Left renal cortex interstitium (tissue), 4 donors: ENCODE data around the gene SLC39A11. TPM values are rescaled to one million over a fixed set of nuclear protein-coding genes. Genes with fewer than 3 reads are reported as not detected.
"Not testable (repeated sequence)": the region's sequence is repeated elsewhere in the genome, so short reads cannot be mapped to it uniquely, and the experiment has no call there.

Experiments used
- DNase-seq, 4 donors: peaks; one replicate each; pipeline ENCODE4 v3.0.0-alpha.2; 2013; ENCODE audit warnings: low read depth in 4 of 4, low spot score in 2 of 4, missing footprints in 1 of 4
- polyA plus RNA-seq, 4 donors: library from polyadenylated mRNA; unstranded; fragments of 120-200 nt; gene quantifications; one replicate each; pipeline ENCODE4 v1.2.1, GENCODE V29; 2013; ENCODE audit not compliant: insufficient read length in 4 of 4

Gene SLC39A11
- polyA plus RNA-seq, 4 donors: 23.6 to 28.4 (median 26.0) TPM

DNA sequence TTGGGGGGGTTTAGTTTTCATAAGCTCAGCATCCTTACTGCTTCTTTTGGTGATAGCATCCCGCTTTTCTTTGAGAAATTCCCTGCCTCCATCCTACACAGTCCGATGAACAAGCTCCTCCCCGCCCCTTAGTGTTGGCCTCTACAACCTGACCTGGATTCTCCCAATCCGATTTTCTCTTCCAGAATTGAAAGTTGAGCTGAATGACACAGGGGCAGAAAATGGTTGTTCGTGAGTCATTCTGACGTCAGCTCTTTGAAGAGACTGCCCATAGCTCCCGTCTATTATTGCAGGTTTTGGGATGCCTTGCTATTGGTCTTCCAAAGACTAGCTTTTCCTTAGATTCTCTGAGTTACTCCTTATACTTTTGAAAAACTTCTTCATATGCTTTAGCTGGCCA is 279.7 kb downstream of the SLC39A11 start:
- DNase-seq: no peak

DNA sequence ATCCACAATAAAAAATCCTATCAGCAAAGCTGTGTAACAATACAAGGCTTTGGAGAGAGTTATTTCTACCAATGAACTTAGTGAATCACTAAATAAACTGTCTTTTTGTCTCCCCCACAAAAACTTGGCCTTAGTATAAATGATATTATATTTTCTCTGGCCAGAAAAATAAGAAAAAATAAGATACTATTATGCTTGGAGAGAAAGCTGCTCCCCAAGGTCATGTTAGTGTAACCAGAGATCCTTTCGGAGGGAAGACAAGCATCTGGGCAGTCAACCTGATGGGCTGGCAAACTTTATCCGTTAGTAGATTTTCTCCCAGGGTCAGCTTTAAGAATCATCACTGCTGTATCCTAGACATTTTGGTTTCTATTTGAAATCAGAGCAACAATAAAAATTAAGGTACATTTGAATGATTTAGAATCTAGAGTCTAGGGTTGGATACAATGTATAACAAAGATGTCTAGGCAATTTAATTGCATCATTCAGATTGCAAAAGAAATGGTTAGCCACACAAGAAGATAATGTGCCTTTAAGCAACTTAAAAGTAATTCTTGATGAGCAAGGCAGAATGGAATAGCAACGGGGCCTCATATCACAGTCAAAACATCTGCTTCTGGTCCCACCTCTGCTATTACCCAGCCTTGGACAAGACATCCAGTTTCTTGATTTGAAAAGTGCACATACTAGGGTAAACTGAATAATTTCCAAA is 280.4 kb downstream of the SLC39A11 start:
- no peak for DNase-seq

DNA sequence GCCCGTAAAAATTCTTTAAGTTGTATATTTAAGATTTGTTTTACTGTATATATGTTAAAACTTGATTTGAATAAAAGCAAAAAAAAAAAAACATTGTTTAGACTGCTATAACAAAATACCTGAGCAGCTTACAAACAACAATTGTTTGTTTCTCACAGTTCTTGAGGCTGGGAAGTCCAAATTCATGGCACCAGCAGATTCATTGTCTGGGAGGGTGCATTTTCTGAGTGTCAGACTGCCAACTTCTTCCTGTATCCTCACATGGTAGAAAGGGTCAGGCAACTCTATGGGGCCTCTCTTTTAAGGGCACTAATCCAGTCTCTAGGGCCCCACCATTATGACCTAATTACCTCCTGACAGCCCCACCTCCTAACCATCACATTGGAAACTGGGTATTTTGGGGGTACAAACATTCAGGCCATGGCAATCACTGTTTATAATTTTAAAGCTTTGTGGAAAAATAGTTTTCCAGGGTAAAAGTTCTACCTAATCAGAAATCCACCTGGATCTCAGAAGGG is 281.4 kb downstream of the SLC39A11 start:
- DNase-seq: no peak

DNA sequence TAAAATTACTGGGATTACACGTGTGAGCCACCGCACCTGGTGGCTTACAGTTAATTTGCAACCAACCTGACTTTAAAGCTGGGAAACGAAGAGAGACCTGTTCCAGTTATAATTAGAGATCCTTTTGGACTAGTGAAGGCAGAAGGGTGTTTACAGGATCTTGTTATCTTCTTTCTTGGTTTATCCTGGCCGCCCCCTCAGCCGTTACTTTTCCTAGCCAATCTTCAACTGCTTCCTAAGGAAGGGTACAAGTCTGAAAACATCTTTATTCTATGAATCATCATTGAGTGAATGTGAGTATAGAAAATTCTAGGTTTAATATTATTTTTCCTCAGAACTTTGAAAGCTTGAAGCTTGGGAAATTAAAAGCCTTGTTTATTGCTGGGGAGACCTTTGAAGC is 286.5 kb downstream of the SLC39A11 start:
- no peak for DNase-seq

DNA sequence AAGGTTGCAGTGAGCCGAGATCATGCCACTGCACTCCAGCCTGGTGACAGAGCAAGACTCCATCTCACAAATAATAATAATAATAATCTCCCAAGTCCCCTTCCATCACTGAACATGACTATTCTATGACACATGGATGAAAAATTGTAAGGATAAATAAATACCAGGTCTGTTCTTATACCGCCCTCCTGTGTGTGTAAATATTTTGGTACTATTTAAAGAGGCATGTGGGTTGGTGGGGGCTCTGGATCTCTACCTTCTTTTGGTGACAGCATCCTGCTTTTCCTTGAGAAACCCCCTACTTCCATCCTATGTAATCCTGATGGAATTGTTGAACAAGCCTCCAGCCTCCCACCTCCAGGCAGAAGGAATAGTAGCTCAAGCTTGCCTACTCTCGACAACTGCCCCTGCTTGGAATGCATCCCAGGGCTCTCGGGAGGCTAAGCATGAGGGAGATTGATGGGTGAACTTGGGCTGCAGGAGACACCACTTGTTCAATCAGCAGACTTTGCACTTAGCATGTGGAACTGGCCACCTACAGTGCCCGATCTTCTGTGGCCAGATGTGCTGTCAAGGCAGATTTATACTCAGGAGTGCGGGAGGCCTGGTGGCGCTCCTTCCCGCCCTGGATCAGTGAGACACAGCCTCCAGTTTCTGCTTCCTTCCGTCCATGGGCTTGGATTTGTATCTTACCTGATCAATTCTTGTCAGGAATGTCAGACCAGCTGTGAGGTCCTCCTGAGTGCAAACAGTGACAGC is 287.4 kb downstream of the SLC39A11 start:
- no peak for DNase-seq

DNA sequence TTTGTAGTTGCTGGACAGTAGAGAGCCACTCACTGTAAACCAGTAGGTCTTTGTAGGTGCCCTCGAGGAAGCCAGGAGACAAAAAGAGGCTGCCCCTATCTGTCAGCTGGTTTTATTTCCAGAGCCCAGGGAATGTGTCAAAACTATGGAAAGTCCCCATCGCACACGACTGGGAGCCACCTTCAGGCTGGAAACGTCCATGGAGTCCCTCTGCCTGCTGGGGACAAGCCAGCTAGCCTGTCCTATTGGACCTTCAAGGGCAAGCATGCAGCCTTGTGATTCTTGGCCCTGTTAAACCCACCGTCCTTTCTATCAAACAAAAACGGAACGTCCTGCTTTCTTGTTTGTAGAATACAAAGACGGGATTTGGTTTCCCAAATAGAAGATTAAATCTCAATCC is 289.8 kb downstream of the SLC39A11 start:
- DNase-seq: no peak

DNA sequence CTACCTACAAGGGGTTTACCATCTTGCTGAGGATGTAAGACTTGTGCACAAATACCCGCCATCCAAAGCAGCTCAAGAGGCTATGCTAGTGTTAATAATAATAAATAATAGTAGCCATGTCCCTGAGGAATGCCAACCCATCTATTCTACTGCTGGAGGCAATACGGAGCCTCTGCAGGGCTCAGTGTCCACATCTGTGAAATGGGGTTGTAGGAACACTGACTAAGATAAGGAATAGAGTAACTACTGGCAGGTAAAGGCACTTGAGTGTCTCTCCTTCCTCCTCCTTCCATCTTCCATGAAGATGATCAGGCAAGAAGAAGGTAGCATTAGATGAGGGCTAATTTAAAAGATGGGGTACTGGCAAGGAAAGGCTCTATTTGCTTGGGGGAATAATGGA is 295.3 kb downstream of the SLC39A11 start:
- DNase-seq: no peak

DNA sequence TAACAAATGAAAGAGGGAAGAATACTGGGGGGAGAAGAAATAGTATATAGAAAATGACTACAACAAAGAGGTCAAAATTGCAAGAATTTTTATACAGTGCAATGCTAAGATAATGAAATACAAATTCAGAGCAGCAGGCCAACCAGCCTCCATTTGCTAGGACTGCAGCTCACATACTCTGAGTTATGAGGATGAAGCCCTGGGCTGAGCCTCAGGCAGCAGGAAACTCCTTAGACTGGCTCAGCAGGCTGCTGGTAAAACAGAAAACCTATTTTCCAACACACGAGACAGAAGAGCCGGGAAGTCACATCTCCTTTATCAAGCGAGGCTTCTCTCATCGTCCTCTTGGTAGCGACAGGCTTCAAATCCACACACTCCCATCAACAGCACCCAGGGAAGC is 296.5 kb downstream of the SLC39A11 start:
- no peak for DNase-seq

DNA sequence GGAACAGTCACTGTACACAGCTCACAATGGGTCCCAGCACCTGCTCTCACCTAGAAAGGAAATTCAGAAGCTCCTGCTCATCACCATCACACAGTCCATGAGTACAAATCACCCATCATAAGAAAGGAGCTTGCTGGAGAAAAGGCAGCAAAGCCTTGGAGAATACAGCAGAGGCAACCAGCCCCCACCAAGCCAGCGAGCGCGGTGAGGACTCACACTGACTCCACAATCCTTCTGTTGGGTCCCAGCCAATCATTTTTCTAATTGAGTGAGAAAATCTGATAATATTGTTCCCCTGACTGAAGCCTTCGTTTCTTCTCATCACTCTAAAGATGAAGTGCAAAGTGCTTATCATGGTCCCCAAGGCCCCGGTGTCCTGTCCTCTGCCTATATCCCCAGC is 298.3 kb downstream of the SLC39A11 start:
- no peak for DNase-seq

DNA sequence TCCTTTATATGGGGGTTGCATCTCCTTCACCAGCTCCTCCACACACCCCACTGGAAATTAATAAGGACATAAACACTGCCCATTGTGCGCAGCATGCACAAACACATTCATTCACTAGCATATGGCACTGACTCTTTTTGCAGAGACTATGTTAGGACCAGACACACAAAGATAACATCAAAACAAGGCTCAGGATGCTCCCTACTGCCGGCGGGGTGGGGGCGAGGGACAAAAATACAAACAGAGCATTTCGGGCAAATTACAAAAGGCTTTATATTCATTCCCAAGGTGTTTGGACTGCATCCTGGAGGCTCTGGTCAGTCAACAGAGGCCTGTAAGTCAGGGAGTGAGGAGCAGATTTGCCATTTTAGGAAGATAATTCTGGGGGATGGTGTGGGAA is 299.7 kb downstream of the SLC39A11 start:
- no peak for DNase-seq

DNA sequence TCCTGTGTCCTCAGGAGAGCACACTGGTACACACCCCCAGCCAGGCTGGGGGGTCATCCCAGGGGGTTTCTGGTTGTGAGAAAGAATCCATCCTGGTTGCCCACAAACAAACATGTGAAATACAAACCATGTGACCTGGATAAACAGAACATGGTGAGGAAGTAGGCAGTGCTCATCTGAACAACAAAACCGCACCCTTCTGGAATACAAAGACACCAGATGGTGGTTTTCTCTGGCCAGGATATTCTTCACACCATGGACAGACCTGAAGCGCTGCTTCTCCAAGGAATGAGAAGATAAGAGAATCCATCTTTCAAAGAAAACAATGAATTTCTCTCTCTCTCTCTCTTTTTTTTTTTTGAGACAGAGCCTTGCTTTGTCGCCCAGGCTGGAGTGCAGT is 302.3 kb downstream of the SLC39A11 start:
- DNase-seq: no peak

DNA sequence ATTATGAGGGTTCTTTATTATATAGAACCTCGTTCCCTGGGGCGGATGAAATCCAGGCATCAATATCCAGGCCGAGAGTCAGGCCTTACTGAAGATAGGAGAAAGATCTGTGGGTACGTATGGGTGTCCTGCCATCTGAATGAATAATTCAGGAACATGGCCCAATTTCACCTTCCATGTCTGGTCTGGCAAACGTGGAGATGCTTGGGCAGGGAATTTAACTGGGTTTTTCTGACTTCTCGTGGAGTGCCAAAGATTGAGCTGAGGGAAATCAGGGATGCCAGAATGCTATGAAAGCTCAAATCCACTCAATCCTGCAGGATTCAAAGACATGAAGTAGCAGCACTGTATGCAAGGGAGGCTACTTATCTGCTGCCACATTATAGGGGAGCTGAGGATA is 302.8 kb downstream of the SLC39A11 start:
- no peak for DNase-seq

DNA sequence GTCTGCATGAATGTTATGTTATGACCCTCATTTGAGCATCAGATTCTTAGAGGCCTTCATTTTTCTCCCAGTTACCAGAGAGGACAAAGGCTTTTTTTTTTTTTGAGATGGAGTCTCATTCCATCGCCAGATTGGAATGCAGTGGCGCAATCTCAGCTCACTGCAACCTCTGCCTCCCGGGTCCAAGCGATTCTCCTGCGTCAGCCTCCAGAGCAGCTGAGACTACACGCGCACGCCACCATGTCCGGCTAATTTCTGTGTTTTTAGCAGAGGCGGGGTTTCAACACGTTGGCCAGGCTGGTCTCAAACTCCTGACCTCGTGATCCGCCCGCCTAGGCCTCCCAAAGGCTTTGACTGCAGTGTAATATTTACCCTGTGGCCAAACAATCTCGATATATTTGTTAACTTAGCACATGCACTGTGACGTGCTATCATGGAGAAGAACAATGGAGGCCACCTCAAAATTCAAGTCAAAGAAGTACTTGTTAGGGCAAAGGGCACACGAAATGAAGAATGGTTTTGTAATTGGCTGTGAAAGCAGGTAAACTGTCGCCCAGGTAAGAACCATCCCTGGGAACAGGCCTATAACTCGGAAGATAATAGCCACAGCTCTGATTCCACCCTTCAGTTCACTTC is 303.4 kb downstream of the SLC39A11 start:
- no peak for DNase-seq

DNA sequence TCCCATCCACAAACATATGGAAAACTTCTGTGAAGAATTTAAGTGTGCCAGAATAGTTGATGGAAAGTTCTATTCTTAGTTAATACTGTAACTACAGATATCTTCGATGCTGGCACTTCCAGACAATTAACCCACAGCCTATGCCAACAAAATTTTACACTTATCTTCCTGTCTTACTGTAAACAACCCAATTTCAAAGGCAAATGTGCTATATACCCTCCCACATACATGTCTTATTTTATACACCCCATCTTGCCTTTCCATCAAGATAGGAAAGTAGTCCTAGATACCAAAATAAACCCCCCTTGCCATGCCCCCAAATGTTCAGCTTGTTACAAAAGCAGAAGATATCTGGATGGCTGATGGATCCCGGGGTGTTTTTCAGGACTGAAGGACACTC is 306.3 kb downstream of the SLC39A11 start:
- no peak for DNase-seq

DNA sequence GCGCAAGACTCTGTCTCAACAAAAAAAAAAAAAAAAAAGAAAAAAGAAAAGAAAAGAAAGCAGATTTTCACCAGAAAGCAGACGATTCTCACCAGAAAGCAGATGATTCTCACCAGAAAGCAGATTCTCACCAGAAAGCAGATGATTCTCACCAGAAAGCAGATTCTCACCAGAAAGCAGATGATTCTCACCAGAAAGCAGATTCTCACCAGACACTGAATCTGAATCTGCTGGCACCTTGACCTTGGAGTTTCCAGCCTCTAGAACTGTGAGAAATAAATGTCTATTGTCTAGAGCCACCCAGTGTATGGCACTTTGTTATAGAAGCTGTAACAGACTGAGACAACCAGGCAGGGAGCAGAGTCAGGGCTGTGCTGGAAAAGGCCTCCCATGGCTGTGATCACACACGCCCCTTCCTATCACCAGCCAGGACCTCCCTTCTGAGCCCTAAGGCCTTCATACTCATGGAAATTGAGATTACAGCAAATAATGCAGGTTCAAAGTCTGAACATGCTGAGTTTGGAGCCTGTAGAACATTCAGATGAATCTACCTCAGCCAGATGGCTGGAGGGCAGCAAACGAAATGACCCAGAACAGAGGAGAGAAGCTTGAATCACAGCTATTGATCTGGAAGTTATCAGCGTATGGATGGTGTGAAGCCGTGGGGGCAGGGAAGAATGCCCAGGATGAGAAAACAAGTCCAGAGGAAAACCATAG is 309.3 kb downstream of the SLC39A11 start:
- no peak for DNase-seq

DNA sequence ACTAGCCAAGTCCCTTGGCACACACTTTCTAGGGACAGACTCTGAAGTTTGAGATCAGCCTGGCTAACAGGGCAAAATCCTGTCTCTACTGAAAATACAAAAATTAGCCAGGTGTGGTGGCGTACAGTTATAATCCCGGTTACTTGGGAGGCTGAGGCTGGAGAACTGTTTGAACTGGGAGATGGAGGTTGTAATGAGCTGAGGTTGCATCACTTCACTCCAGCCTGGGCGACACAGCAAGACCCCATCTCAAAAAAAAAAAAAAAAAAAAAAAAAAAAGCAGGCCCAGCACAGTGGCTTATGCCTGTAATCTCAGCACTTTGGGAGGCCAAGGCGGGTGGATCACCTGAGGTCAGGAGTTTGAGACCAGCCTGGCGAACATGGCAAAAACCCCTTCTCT is 310.1 kb downstream of the SLC39A11 start:
- DNase-seq: not testable (repeated sequence)

DNA sequence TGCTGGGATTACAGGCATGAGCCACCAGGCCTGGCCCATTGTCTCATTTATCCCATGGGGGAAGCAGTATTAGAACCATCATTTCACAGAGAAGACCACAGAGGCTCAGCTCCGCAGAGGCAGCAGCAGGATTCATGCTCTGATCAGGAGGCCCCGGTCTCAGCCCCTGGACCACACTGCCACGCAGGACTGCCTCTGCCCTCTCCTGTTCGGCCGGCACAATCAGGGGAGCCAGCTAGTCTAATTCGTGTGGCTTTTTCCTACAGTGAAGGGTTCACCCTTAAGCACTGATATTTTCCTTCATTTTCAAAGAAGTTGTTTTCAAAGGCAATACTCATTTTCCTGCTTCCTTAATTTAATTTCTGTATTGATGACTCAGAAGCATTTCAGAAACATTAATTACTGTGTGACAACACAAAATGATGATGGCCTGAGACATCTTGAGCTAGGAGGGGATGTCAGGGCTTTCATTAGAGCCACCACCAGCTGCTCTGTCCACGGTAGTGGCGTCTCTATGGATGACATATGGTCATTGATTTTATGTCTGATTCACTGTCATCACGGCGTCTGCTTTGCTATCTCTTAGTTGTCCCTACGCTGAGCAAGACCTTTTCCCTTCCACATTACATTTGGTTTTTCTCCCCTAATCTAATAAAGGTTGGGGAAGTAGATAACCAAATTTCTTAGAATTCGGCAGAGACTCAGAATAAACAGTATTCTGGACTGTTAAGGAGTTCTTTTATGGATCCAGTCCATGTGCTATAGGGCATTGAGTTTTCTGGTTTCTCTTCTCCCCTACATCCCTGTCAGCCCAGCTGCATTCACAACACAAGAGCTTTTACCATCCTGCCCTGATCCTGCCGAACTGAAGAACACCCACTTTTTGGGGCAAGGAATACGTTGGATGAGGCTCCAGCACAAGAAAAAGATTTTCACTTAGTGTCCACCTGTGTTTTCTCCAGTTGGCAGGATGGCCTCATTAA is 314.0 kb downstream of the SLC39A11 start:
- DNase-seq: no peak

DNA sequence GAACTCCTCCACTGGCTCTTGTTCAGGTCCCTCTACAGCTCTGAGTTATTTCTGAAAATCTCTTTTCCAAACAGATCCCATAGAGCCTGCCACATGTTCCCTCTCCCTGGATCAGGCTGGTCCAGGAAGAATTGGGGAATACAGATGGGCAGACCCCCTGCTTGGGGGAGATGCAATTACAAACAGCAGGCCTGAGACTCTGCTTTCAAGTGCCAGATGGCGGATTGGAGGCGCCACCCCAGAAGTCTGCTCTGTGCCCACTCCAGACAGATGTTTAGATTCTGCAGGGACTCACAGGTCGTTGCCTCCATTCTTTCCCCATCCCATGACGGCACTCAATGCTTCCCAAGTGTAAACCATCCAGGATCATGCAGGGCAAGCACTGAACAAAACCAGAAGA is 316.6 kb downstream of the SLC39A11 start:
- DNase-seq: no peak

DNA sequence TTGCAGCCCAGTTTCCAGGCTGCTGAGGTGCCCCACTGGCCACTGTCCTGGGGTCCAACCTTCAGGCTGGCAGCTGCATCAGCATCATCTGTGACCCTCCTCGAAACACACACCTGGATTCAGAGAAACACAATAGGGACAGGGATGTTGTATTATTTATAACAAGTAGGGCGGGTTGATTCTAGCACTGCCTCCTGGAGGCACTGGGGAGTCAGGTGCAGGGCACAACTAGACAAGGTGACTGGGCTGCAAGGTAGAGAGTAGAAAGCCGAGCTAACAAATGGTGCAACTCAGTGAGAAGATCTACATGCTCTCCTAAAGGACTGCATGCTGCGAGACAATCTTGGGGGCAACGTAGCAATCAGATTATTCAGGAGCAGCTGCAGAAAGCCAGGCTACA is 317.3 kb downstream of the SLC39A11 start:
- no peak for DNase-seq

DNA sequence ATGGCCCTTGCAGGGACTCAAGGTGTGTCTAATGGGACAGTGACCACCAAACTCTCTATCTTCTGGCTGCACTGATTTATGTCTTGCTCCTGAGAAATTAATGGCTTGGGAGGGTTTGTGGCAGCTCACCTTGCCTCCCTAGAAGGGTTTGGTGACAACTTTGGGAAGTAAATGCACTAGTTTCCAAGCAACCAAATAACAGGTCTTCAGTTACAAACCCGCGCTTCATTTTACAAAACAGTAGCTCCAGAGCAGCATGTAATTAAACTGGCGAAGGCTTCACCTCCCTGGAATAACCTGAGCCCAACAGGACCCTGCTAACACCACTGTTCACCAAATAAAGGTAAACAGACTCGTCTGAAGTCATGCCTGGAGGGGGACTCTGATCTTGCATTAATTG is 318.3 kb downstream of the SLC39A11 start:
- peak; percentile 30 to 66 (median 60) for DNase-seq
